ENCODE results near the gene PUSL1.
A peak's percentile ranks its signal among the peaks of the same experiment; 100 is the strongest.

PUSL1 gene

GRCh38 chr1:1280782-1281481 is 27.5 kb upstream of the PUSL1 start:
- DNase-seq = no peak

GRCh38 chr1:1281533-1282321 is 26.7 kb upstream of the PUSL1 start:
- DNase-seq = no peak

GRCh38 chr1:1282998-1283397 is 25.4 kb upstream of the PUSL1 start:
- DNase-seq = no peak

- no peak for DNase-seq
Measured at GRCh38 chr1:1283821-1284220, 24.6 kb upstream of the PUSL1 start.

- no peak for DNase-seq
Measured at GRCh38 chr1:1284221-1285101, 23.9 kb upstream of the PUSL1 start.

GRCh38 chr1:1285102-1285571 is 23.3 kb upstream of the PUSL1 start:
- DNase-seq = no peak

- DNase-seq = no peak
Measured at GRCh38 chr1:1285611-1286311, 22.6 kb upstream of the PUSL1 start.

GRCh38 chr1:1286313-1287261 is 21.8 kb upstream of the PUSL1 start:
- no peak for DNase-seq

- DNase-seq = no peak
Measured at GRCh38 chr1:1287288-1288110, 20.9 kb upstream of the PUSL1 start.

GRCh38 chr1:1290238-1290731 is 18.1 kb upstream of the PUSL1 start:
- peak; percentile 68 for DNase-seq

- DNase-seq = no peak
Measured at GRCh38 chr1:1291023-1291528, 17.3 kb upstream of the PUSL1 start.

GRCh38 chr1:1291548-1292441 is 16.6 kb upstream of the PUSL1 start:
- peak; percentile 69 for DNase-seq

GRCh38 chr1:1292442-1292779 is 16.0 kb upstream of the PUSL1 start:
- DNase-seq = no peak

GRCh38 chr1:1292851-1293250 is 15.5 kb upstream of the PUSL1 start:
- DNase-seq = no peak

GRCh38 chr1:1293263-1294249 is 14.8 kb upstream of the PUSL1 start:
- DNase-seq = no peak

GRCh38 chr1:1294250-1294890 is 14.0 kb upstream of the PUSL1 start:
- no peak for DNase-seq
